ENCODE data around the gene NPAS4. TPM values are rescaled to one million over a fixed set of nuclear protein-coding genes. Genes with fewer than 3 reads are reported as not detected.

NPAS4 gene
- total and polyA plus RNA-seq, 9 of the 15 experiments (the other 6 are each of a cell fraction or from before 2014, with no cell fraction given), result not detected

GRCh38 chr11:66386171-66387069, 34.4 kb upstream of the NPAS4 start (continued):
- no peak for TF ChIP-seq IRF2 (CRISPR knock-in tag; IDR thresholded peaks at IDR 0.05)
- no peak for TF ChIP-seq ZBTB17 (CRISPR knock-in tag; IDR thresholded peaks at IDR 0.05)
- no peak for TF ChIP-seq TAF1 (IDR thresholded peaks at IDR 0.05; ENCODE audit: control insufficient read depth, extremely low read depth, insufficient read depth, low read length, severe bottlenecking)
- TF ChIP-seq TAF7 (tag; IDR thresholded peaks at IDR 0.05), result no peak
- no peak for TF ChIP-seq YBX1 (IDR thresholded peaks at IDR 0.05)
- no peak for TF ChIP-seq HNRNPLL (IDR thresholded peaks at IDR 0.05; ENCODE audit: low read depth, low read length, poor library complexity, severe bottlenecking)
- TF ChIP-seq LARP7 (IDR thresholded peaks at IDR 0.05), result no peak
- no peak for TF ChIP-seq MBD2 (IDR thresholded peaks at IDR 0.05; ENCODE audit: borderline replicate concordance, low read depth)
- TF ChIP-seq SRSF1 (IDR thresholded peaks at IDR 0.05; ENCODE audit: low read depth, low read length), result no peak
- peak in 1 of 2 experiments; percentile 74; a peak in 1 of 4 replicates for TF ChIP-seq RCOR1 (IDR thresholded peaks at IDR 0.05; ENCODE audit: borderline replicate concordance in 1 of 2, low read depth in 2 of 2, low read length in 2 of 2)
- TF ChIP-seq ZNF764 (CRISPR knock-in tag; IDR thresholded peaks at IDR 0.05; ENCODE audit: low read depth), result no peak
- TF ChIP-seq CHD4 (IDR thresholded peaks at IDR 0.05; ENCODE audit: insufficient read depth, insufficient replicate concordance, low read depth, low read length, poor library complexity, severe bottlenecking), result no peak
- TF ChIP-seq MNT (conservative IDR thresholded peaks at IDR 0.05), result no peak
- TF ChIP-seq CREM (IDR thresholded peaks at IDR 0.05; ENCODE audit: low read depth), result peak; percentile 59; the same call in 1 of the 2 replicates
- TF ChIP-seq PTRF (tag; IDR thresholded peaks at IDR 0.05), result no peak
- TF ChIP-seq NFE2 (IDR thresholded peaks at IDR 0.05; ENCODE audit: low read depth), result no peak
- TF ChIP-seq ZFPM2 (CRISPR knock-in tag; IDR thresholded peaks at IDR 0.05), result no peak
- TF ChIP-seq RAD21 (CRISPR knock-in tag; conservative IDR thresholded peaks at IDR 0.05 in 1 of 2, IDR thresholded peaks at IDR 0.05 in 1 of 2), result peak; percentile 64 to 78
- TF ChIP-seq CXXC5 (CRISPR knock-in tag; IDR thresholded peaks at IDR 0.05), result no peak
- no peak for TF ChIP-seq RERE (CRISPR knock-in tag; IDR thresholded peaks at IDR 0.05; ENCODE audit: borderline replicate concordance)
- TF ChIP-seq SMC3 (conservative IDR thresholded peaks at IDR 0.05; ENCODE audit: insufficient read depth, low read depth, low read length), result peak; percentile 76
